CD4-positive, alpha-beta T cell treated with Interleukin-21 for 1 hour (primary cell): Measurements from ENCODE around the gene NCEH1.
"Not testable (repeated sequence)": the region's sequence is repeated elsewhere in the genome, so short reads cannot be mapped to it uniquely, and the experiment has no call there.

Experiments used
- DNase-seq: peaks from one replicate; pipeline ENCODE4 v3.0.0-alpha.2; 2020

NCEH1 gene

GRCh38 chr3:172707030-172707429 lies 3.8 kb downstream of the NCEH1 start:
- DNase-seq, result no peak

- no peak for DNase-seq
Observed at GRCh38 chr3:172705170-172705569, 5.7 kb downstream of the NCEH1 start.

GRCh38 chr3:172704001-172704400 lies 6.9 kb downstream of the NCEH1 start:
- no peak for DNase-seq

GRCh38 chr3:172702731-172703130 lies 8.1 kb downstream of the NCEH1 start:
- not testable (repeated sequence) for DNase-seq

- DNase-seq, result no peak
Observed at GRCh38 chr3:172702256-172702655, 8.6 kb downstream of the NCEH1 start.

GRCh38 chr3:172701751-172702150 lies 9.1 kb downstream of the NCEH1 start:
- no peak for DNase-seq

- no peak for DNase-seq
Observed at GRCh38 chr3:172700936-172701455, 9.9 kb downstream of the NCEH1 start.

- no peak for DNase-seq
Observed at GRCh38 chr3:172700256-172700655, 10.6 kb downstream of the NCEH1 start.

- no peak for DNase-seq
Observed at GRCh38 chr3:172699031-172699430, 11.8 kb downstream of the NCEH1 start.

GRCh38 chr3:172698631-172699030 lies 12.2 kb downstream of the NCEH1 start:
- DNase-seq, result no peak

- no peak for DNase-seq
Observed at GRCh38 chr3:172697558-172697957, 13.3 kb downstream of the NCEH1 start.

- no peak for DNase-seq
Observed at GRCh38 chr3:172696357-172696756, 14.5 kb downstream of the NCEH1 start.

GRCh38 chr3:172694573-172695246 lies 16.2 kb downstream of the NCEH1 start:
- DNase-seq, result no peak

GRCh38 chr3:172692751-172693338 lies 18.0 kb downstream of the NCEH1 start:
- no peak for DNase-seq

GRCh38 chr3:172690936-172691335 lies 19.9 kb downstream of the NCEH1 start:
- no peak for DNase-seq

- no peak for DNase-seq
Observed at GRCh38 chr3:172688588-172688987, 22.3 kb downstream of the NCEH1 start.

- DNase-seq, result no peak
Observed at GRCh38 chr3:172687501-172687900, 23.4 kb downstream of the NCEH1 start.

- DNase-seq, result no peak
Observed at GRCh38 chr3:172685331-172686214, 25.3 kb downstream of the NCEH1 start.

- no peak for DNase-seq
Observed at GRCh38 chr3:172680684-172681083, 30.2 kb downstream of the NCEH1 start.

- no peak for DNase-seq
Observed at GRCh38 chr3:172679599-172679998, 31.3 kb downstream of the NCEH1 start.

GRCh38 chr3:172678068-172678467 lies 32.8 kb downstream of the NCEH1 start:
- no peak for DNase-seq

GRCh38 chr3:172676196-172676922 lies 34.5 kb downstream of the NCEH1 start:
- no peak for DNase-seq
